ACC112 (cell line): ENCODE results near the gene OR51G2.
"Not testable (repeated sequence)": the region's sequence is repeated elsewhere in the genome, so short reads cannot be mapped to it uniquely, and the experiment has no call there.

Experiments used
- H2AFZ ChIP-seq: fragments of 200-600 bp; sonication (generic); one replicate; pipeline ENCODE4 v1.6.0; 2017; ENCODE audit warnings: antibody characterized with exemption, low read length; ENCODE audit not compliant: unreplicated experiment
- H3K27ac ChIP-seq: fragments of 200-600 bp; sonication (generic); 2 replicates; pipeline ENCODE4 v1.5.1; 2014; ENCODE audit warnings: low read depth, mild to moderate bottlenecking, antibody characterized with exemption, low read length, moderate library complexity
- H3K27me3 ChIP-seq: fragments of 200-600 bp; sonication (generic); 2 replicates; pipeline ENCODE4 v1.6.1; 2014; ENCODE audit warnings: mild to moderate bottlenecking, antibody characterized with exemption, low read length, moderate library complexity, mixed read lengths; ENCODE audit not compliant: insufficient read depth
- H3K36me3 ChIP-seq: fragments of 200-600 bp; sonication (generic); 2 replicates; pipeline ENCODE4 v1.6.1; 2016; ENCODE audit warnings: mild to moderate bottlenecking, antibody characterized with exemption, low read length, moderate library complexity, mixed read lengths; ENCODE audit not compliant: insufficient read depth
- H3K4me1 ChIP-seq: fragments of 200-600 bp; sonication (generic); one replicate; pipeline ENCODE4 v1.6.1; 2016; ENCODE audit warnings: low read length, mixed read lengths; ENCODE audit not compliant: insufficient read depth, unreplicated experiment, control insufficient read depth
- H3K4me3 ChIP-seq: fragments of 200-600 bp; sonication (generic); 2 replicates; pipeline ENCODE4 v1.5.1; 2014; ENCODE audit warnings: mild to moderate bottlenecking, low read depth, low read length
- H3K79me2 ChIP-seq: fragments of 200-600 bp; sonication (generic); one replicate; pipeline ENCODE4 v1.6.0; 2016; ENCODE audit warnings: low read length; ENCODE audit not compliant: control insufficient read depth, unreplicated experiment, insufficient read depth

Gene OR51G2, protein sequence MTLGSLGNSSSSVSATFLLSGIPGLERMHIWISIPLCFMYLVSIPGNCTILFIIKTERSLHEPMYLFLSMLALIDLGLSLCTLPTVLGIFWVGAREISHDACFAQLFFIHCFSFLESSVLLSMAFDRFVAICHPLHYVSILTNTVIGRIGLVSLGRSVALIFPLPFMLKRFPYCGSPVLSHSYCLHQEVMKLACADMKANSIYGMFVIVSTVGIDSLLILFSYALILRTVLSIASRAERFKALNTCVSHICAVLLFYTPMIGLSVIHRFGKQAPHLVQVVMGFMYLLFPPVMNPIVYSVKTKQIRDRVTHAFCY

DNA sequence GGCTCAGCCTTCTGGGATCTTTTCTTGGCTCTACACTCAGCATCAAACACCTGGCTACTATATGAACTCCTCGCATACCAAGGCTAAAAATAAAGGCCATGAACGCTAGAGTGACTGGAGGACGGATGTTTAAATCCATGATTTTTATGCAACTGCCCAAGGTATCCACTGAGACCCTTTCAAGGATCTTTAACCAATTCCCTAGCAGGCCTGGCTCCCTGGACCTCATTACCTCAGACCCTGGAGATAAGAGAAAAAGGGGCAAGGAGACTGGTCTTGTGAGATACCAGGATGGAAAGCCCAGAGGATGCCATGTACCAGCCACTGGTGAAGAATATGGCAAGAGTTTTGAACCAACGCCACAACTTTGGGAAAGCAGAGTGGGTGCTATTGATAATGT is at the start of gene OR51G2:
TSS of gene OR51G2 (minus strand) at position 101 of the 400 bp plus-strand sequence. CDS start 3,687 bp downstream, outside the sequence.
- no peak within 1 kb of the TSS for H2AFZ ChIP-seq
- no peaks in the 10 kb centered on the region for H3K36me3 ChIP-seq
- H3K4me3 ChIP-seq, result no peak within 1 kb of the TSS
- H3K27ac ChIP-seq, result no peak within 1 kb of the TSS
- H3K4me1 ChIP-seq, result no peaks in the 10 kb centered on the region
- no peaks in the 10 kb centered on the region for H3K27me3 ChIP-seq
- H3K79me2 ChIP-seq, result no peaks in the 10 kb centered on the region

DNA sequence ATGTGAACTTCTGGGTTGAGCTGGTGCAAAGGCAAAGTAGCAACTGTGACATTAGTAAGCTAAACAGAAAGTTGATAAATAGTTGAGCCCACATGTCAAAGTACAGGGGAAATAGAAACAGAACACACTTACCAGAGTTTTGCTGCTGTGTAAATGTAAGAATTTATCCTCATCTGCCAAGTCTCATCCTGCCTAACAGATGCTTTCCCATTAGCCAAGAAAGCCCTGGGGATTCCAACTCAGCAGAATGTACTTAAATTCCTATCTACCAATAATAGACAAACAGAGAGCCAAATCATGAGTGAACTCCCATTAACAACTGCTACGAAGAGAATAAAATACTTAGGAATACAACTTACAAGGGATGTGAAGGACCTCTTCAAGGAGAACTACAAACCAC is 43.7 kb upstream of the OR51G2 start:
- Histone ChIP-seq H3K4me3 (no peak overlapping the region), H3K4me1 (no peaks in the 10 kb centered on the region), H3K79me2 (no peaks in the 10 kb centered on the region), H2AFZ (no peak overlapping the region), H3K36me3 (no peaks in the 10 kb centered on the region), H3K27ac (no peak overlapping the region), H3K27me3 (no peaks in the 10 kb centered on the region)

DNA sequence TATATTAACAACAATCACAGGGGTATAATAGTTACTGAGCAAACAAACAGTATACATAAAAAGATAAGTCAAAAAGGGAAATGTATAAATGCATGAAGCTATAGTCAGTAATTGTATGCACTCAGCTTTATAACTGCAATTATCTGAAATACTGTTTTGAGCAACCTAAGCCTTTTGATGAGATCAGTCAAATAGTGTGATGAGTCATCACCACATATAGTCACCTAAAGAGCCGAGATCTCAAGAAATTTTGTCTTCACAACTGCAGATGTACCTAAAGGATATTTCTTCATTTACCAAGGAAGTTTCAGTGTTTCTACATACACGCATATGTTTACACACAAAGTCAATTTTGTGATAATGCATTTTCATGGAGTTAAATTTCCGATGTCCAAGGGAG is 41.7 kb upstream of the OR51G2 start:
- no peak overlapping the region for H3K4me3 ChIP-seq
- H3K27me3 ChIP-seq, result no peaks in the 10 kb centered on the region

DNA sequence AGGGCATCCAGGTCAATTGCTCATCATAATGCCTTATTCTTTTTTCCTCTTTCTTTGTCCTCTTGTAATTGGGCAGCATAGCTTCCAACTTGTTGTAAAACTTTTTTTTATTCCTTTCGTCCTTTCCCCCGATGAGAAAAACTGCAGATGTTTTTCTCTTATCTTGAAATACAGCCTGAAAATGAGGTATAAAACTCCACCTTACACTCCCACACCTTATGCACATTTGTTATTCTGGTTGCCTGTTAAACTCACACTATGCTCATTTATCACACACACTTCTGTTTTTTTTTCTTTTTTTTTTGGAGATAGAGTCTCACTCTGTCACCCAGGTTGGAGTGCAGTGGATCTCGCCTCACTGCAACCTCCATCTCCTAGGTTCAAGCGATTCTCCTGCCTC is 38.2 kb upstream of the OR51G2 start:
- no peaks in the 10 kb centered on the region for H3K4me1 ChIP-seq
- no peak overlapping the region for H3K27ac ChIP-seq
- H3K79me2 ChIP-seq, result no peaks in the 10 kb centered on the region
- H3K27me3 ChIP-seq, result no peaks in the 10 kb centered on the region
- H3K36me3 ChIP-seq, result no peaks in the 10 kb centered on the region
- no peak overlapping the region for H2AFZ ChIP-seq
- no peak overlapping the region for H3K4me3 ChIP-seq

More for the DNA sequence above, 41.7 kb upstream of the OR51G2 start:
- no peaks in the 10 kb centered on the region for H3K79me2 ChIP-seq
- no peak overlapping the region for H3K27ac ChIP-seq
- H2AFZ ChIP-seq, result no peak overlapping the region
- no peaks in the 10 kb centered on the region for H3K36me3 ChIP-seq
- H3K4me1 ChIP-seq, result no peaks in the 10 kb centered on the region

DNA sequence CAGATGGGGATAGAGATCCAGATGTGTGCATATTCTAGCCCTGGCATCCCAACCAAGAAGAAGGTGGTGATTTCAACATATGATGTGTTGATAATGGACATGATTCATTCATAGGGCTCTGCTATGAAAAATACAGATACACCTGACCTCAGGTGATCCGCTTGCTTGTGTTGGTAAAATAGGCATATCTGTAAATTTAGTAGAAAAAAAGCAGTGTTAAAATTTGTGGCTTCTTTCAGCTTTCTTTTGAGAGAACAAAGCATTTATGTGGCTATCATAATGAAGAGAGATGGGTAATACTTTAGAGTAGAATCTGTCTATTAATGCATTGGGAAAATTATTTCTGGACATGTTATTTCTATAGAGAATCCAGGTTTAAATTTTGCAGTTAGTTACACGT is 36.5 kb upstream of the OR51G2 start, which contains the start of gene OR51A2:
TSS of gene OR51A2 (minus strand) at position 101 of the 400 bp plus-strand sequence. CDS start at position 101, 0 bp downstream.
- not testable (repeated sequence) for H3K27me3 ChIP-seq

DNA sequence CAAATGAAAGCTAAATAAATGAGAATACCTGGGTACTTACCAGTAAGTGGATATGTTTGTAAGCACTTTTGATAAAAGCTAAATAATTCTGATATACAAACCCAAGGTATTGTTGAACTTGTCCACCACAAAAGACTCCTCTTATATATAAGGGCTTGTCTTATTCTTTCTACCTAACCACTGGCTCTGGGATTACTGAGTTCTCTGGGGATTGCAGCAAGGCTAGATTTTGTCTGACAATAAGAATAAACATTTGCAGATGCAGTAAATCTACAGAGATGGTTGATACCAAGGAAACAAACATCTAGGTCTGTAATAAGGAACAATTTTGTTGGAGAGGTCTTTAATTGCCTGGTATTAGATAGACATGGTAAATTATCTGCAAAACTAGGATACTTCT is 28.4 kb upstream of the OR51G2 start, which contains the start of gene OR51A4:
TSS of gene OR51A4 (minus strand) at position 101 of the 400 bp plus-strand sequence. CDS start 505 bp downstream, outside the sequence.
- H3K27ac ChIP-seq, result no peak within 1 kb of the TSS
- no peaks in the 10 kb centered on the region for H3K36me3 ChIP-seq
- no peak within 1 kb of the TSS for H2AFZ ChIP-seq
- H3K79me2 ChIP-seq, result no peaks in the 10 kb centered on the region
- no peaks in the 10 kb centered on the region for H3K27me3 ChIP-seq
- no peak within 1 kb of the TSS for H3K4me3 ChIP-seq
- no peaks in the 10 kb centered on the region for H3K4me1 ChIP-seq

More for the DNA sequence above, 36.5 kb upstream of the OR51G2 start, which contains the start of gene OR51A2:
- H3K36me3 ChIP-seq, H2AFZ ChIP-seq, H3K27ac ChIP-seq, H3K79me2 ChIP-seq, H3K4me3 ChIP-seq, H3K4me1 ChIP-seq: not testable (repeated sequence)

DNA sequence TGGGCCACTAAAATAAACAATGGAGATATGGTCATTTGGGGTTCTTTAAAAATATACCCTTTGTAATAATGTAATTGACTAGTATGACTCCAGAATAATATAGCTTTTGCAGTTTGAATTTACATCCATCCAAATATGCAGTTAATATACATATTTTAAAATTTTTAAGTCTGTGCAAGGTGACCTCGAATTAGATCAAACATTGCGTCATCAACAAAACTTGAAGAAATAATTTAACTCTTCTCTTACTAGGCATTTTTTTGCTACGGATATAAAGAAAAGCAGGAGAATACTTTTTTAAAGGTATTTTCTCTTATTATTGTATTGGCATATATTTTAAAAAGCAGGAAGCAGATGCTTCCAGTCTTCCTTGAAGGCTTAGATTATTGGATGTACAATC is 17.6 kb upstream of the OR51G2 start:
- H3K79me2 ChIP-seq, result no peaks in the 10 kb centered on the region
- H3K27me3 ChIP-seq, result no peaks in the 10 kb centered on the region
- no peak overlapping the region for H2AFZ ChIP-seq
- no peaks in the 10 kb centered on the region for H3K4me1 ChIP-seq
- H3K4me3 ChIP-seq, result no peak overlapping the region
- no peak overlapping the region for H3K27ac ChIP-seq
- H3K36me3 ChIP-seq, result no peaks in the 10 kb centered on the region

DNA sequence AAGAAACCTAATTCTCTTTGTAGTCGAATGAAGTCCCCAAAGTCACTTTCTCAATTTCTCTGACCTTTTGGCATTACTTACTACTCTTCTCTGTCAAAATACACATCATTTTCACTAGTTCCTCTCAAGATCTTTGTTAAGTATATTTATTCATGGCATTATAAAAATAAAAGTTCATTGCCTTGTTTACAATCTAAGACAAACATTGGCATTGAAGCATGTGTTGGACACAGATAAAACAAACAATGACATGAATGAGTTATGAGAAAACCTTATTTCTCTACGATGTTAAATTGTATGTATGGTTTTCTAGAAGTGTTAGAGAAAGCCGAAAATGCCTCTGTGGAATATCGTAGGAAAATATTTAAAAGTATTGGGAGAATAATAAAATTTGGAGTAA is 13.6 kb upstream of the OR51G2 start:
- no peak overlapping the region for H3K27ac ChIP-seq

DNA sequence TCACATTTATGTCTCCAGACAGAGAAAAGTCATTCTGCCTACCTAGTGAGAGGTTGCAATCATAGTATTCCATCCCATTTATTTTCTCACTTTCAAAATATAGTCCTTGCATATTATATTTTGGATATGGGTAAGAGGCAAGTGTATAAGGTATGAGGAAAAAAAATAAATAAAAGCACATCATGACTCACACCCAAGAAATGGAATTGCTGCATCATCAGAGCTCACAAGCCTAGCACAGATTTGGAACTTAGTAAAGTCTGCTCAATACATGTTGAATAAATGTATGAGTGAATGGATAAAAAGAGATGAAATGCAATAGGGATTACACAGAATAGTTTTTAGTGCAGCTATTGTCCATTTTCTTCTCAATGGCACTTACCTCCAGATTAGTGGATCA is 7.5 kb upstream of the OR51G2 start:
- Histone ChIP-seq H2AFZ (no peak overlapping the region), H3K4me1 (no peaks in the 10 kb centered on the region), H3K27me3 (no peaks in the 10 kb centered on the region), H3K36me3 (no peaks in the 10 kb centered on the region), H3K27ac (no peak overlapping the region), H3K79me2 (no peaks in the 10 kb centered on the region), H3K4me3 (no peak overlapping the region)

More for the DNA sequence above, 13.6 kb upstream of the OR51G2 start:
- Histone ChIP-seq H3K79me2 (no peaks in the 10 kb centered on the region), H3K36me3 (no peaks in the 10 kb centered on the region), H3K27me3 (no peaks in the 10 kb centered on the region), H2AFZ (no peak overlapping the region), H3K4me3 (no peak overlapping the region), H3K4me1 (no peaks in the 10 kb centered on the region)

DNA sequence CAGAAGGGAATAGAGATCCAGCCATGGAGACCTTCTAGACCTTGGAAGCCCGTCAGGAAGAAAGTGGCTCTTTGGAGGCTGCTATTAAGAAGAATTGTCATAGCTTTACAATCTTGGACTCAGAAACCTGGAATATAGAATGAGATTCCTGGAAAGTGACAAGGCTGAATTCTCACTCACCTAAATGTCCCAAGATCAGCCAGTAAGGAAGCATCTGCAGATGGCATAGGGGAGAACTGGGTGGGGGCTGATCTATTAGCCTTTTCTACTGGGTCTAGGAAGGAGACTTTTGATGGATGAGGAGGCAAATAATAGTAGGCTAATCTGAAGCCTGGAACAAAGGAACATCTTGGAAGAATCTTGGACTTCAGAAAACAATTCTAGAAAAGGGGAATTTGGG is 5.1 kb upstream of the OR51G2 start, which contains the start of gene OR51G1:
TSS of gene OR51G1 (minus strand) at position 101 of the 400 bp plus-strand sequence. CDS start at position 101, 0 bp downstream.
- Histone ChIP-seq H3K27ac (no peak within 1 kb of the TSS), H3K4me3 (no peak within 1 kb of the TSS), H3K4me1 (no peaks in the 10 kb centered on the region), H3K36me3 (no peaks in the 10 kb centered on the region), H2AFZ (no peak within 1 kb of the TSS), H3K27me3 (no peaks in the 10 kb centered on the region), H3K79me2 (no peaks in the 10 kb centered on the region)

DNA sequence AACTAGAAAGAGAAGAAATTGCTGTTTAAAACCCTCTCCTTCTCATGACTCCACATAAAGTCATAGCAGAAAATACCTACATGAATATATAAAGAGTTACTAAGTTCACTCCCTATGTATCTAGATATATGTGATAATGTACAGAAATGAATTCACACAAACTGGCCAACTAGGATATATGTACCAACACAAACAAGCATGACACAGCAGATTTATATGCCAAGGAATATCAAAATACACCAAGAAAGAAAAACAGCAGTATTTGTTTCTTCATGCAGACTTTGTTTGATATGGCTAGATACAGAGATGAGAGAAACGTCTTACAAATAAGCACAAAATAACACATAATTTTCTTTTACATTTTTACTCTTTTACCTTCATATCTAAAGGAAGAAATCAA is 3.2 kb upstream of the OR51G2 start:
- H3K27me3 ChIP-seq, result no peaks in the 10 kb centered on the region
- H3K36me3 ChIP-seq, result no peaks in the 10 kb centered on the region
- H2AFZ ChIP-seq, result no peak overlapping the region
- H3K27ac ChIP-seq, result no peak overlapping the region
- no peak overlapping the region for H3K4me3 ChIP-seq
- H3K79me2 ChIP-seq, result no peaks in the 10 kb centered on the region
- no peaks in the 10 kb centered on the region for H3K4me1 ChIP-seq
